ENCODE measurements around the gene NPY. TPM values are rescaled to one million over a fixed set of nuclear protein-coding genes. Genes with fewer than 3 reads are reported as not detected.

NPY gene
- total and polyA plus RNA-seq, 2 of the 8 experiments (the other 6 are each of a cell fraction or from before 2014, with no cell fraction given), result 1.2 to 1.7 TPM

- Histone ChIP-seq H3K23ac (ENCODE audit: insufficient read length) (no peak overlapping the region), H2BK12ac (ENCODE audit: low read depth, low read length) (no peak overlapping the region), H3K9ac (replicated peaks in 1 of 4; ENCODE audit: extremely low read depth in 1 of 4, low read depth in 3 of 4, low read length in 3 of 4) (no peak overlapping the region), H3K4me1 (replicated peaks in 1 of 4; ENCODE audit: control insufficient read depth in 3 of 4, insufficient read depth in 4 of 4, low read length in 3 of 4) (no peaks in the 10 kb centered on the region), H3K9me3 (ENCODE audit: insufficient read depth in 2 of 2, low read depth in 1 of 2, low read length in 1 of 2) (no peaks in the 10 kb centered on the region), H3K56ac (replicated peaks; ENCODE audit: insufficient read length, low read depth, low read length) (no peak overlapping the region), H3K27ac (ENCODE audit: low read depth, low read length) (no peak overlapping the region), H3K14ac (ENCODE audit: insufficient read length) (no peak overlapping the region), H2AFZ (ENCODE audit: low read length) (no peak overlapping the region), H4K20me1 (replicated peaks in 1 of 2; ENCODE audit: control insufficient read depth in 1 of 2, insufficient read depth in 2 of 2, low read length in 2 of 2) (no peaks in the 10 kb centered on the region), H3K79me2 (ENCODE audit: control insufficient read depth in 1 of 2, insufficient read depth in 2 of 2, low read length in 2 of 2) (no peaks in the 10 kb centered on the region), H3K23me2 (ENCODE audit: low read depth, low read length) (no peaks in the 10 kb centered on the region), H2BK120ac (replicated peaks; ENCODE audit: low read depth, low read length) (no peak overlapping the region), H3K4ac (replicated peaks; ENCODE audit: insufficient read length, low read depth, low read length) (no peak overlapping the region), H2BK15ac (ENCODE audit: low read length) (no peak overlapping the region), H4K5ac (ENCODE audit: insufficient read length, low read depth, low read length) (no peak overlapping the region), H3K79me1 (ENCODE audit: low read depth, low read length) (no peaks in the 10 kb centered on the region), H4K8ac (ENCODE audit: extremely low read depth, insufficient read depth, low read length) (no peak overlapping the region), H3K36me3 (ENCODE audit: control insufficient read depth in 2 of 4, insufficient read depth in 4 of 4, low read length in 3 of 4) (no peaks in the 10 kb centered on the region), H3K27me3 (replicated peaks in 1 of 4; ENCODE audit: control insufficient read depth in 3 of 4, extremely low read depth in 1 of 4, insufficient read depth in 3 of 4, low read length in 3 of 4) (no peaks in the 10 kb centered on the region), H4K91ac (replicated peaks; ENCODE audit: insufficient read length, low read length) (no peak overlapping the region), H3K4me3 (ENCODE audit: extremely low read depth in 1 of 4, insufficient read depth in 2 of 4, low read depth in 3 of 4, low read length in 4 of 4) (no peak overlapping the region), H3K4me2 (ENCODE audit: insufficient read depth in 1 of 2, low read depth in 2 of 2, low read length in 2 of 2) (no peak overlapping the region), H2BK5ac (ENCODE audit: low read depth, low read length) (no peak overlapping the region), H2BK20ac (ENCODE audit: low read length) (no peak overlapping the region), H3K18ac (ENCODE audit: extremely low read depth, low read length) (no peak overlapping the region), H2AK5ac (ENCODE audit: low read depth, low read length) (no peak overlapping the region)
- CTCF ChIA-PET (ENCODE audit: partially characterized antibody), result interaction anchor here (0.6 to 1.3 kb wide), 5 partner anchors 23 to 385 kb away, joined by 3 to 5 read pairs (median 3); no protein-coding TSS in a partner anchor
- no peak for FAIRE-seq
- DNase-seq (ENCODE audit: low read depth in 1 of 2, low spot score in 2 of 2), result no peak
- WGBS, 2 experiments (ENCODE audit: extremely low coverage in 1 of 2, insufficient coverage in 1 of 2, insufficient read length in 1 of 2, insufficient replicate concordance in 2 of 2, low coverage in 1 of 2, low lambda C conversion rate in 2 of 2, missing lambda C conversion rate in 1 of 2), result 82% methylated on average over 3 of the region's 3 CpGs; no CpG with 5 or more reads in 1 of the 2 experiments
- POLR2A ChIA-PET (ENCODE audit: partially characterized antibody), result interaction anchor here (1.6 to 1.8 kb wide), 2 partner anchors 11 to 15 kb away, joined by 5 to 6 read pairs; no protein-coding TSS in a partner anchor
These were observed 40.0 kb downstream of the NPY start for GRCh38 chr7:24323961-24324480.

Measured in H1 (cell line).